PC-9 (cell line): Measurements from ENCODE around the gene COMMD9.

Experiments used
- CTCF ChIP-seq: fragments of 200-600 bp; sonication (generic); conservative IDR thresholded peaks from 2 replicates; pipeline ENCODE4 v1.6.1; 2017; ENCODE audit warnings: mixed run types, antibody characterized with exemption, mild to moderate bottlenecking, moderate library complexity
- EZH2 ChIP-seq: fragments of 200-600 bp; sonication (generic); IDR thresholded peaks from 2 replicates; pipeline ENCODE4 v1.8.0; 2017; ENCODE audit warnings: antibody characterized with exemption, low read depth

- TF ChIP-seq CTCF (no peak), EZH2 (no peak)
These were observed 590 bp downstream of the COMMD9 start for GRCh38 chr11:36288442-36289225.
